CD14-positive monocyte (primary cell): ENCODE measurements around the gene UVRAG. TPM values are rescaled to one million over a fixed set of nuclear protein-coding genes. Genes with fewer than 3 reads are reported as not detected.

ENCODE experiments used
- DNase-seq, 3 donors: peaks; one replicate each; pipeline ENCODE4 v3.0.0-alpha.2; 2011 to 2022
- H2AFZ ChIP-seq: 2 replicates; pipeline ENCODE4 v1.6.0; 2012; ENCODE audit warnings: mild to moderate bottlenecking, low read depth, low read length, inconsistent platforms; ENCODE audit not compliant: insufficient read depth, poor library complexity, severe bottlenecking
- H3K27ac ChIP-seq, 2 donors: 1 replicate in 1 of 2; 2 replicates in 1 of 2; pipeline ENCODE4 v1.5.1; 2012 to 2013; ENCODE audit warnings: low read length in 2 of 2, control low read depth in 1 of 2, inconsistent platforms in 1 of 2, low read depth in 1 of 2, mild to moderate bottlenecking in 1 of 2
- H3K27me3 ChIP-seq, 2 donors: one replicate each; pipeline versions ENCODE4 v1.6.0 to v1.6.1; 2011 to 2013; ENCODE audit warnings: low read length in 2 of 2; ENCODE audit not compliant: control insufficient read depth in 2 of 2, insufficient read depth in 2 of 2
- H3K36me3 ChIP-seq, 2 donors: replicated peaks in 1 of 2; 1 replicate in 1 of 2; 2 replicates in 1 of 2; pipeline versions ENCODE4 v1.5.1 to v1.6.1; 2012 to 2013; ENCODE audit warnings: low read length in 2 of 2, control low read depth in 1 of 2, inconsistent platforms in 1 of 2, mild to moderate bottlenecking in 1 of 2; ENCODE audit not compliant: insufficient read depth in 2 of 2, control insufficient read depth in 1 of 2
- H3K4me1 ChIP-seq, 2 donors: 1 replicate in 1 of 2; 2 replicates in 1 of 2; pipeline versions ENCODE4 v1.5.1 to v1.6.1; 2012 to 2013; ENCODE audit warnings: low read length in 2 of 2, control low read depth in 1 of 2, inconsistent platforms in 1 of 2, mild to moderate bottlenecking in 1 of 2, moderate library complexity in 1 of 2; ENCODE audit not compliant: insufficient read depth in 2 of 2, control insufficient read depth in 1 of 2
- H3K4me2 ChIP-seq: replicated peaks from 2 replicates; pipeline ENCODE3; 2012; ENCODE audit warnings: low read length, moderate library complexity, mild to moderate bottlenecking; ENCODE audit not compliant: poor library complexity, severe bottlenecking; ENCODE audit errors: extremely low read depth
- H3K4me3 ChIP-seq, 3 experiments: fragments of 200-600 bp in 1 of 3; sonication (generic) in 1 of 3; replicated peaks in 1 of 3; 1 replicate in 2 of 3; 2 replicates in 1 of 3; pipeline ENCODE4 v1.5.1; 2011 to 2013; ENCODE audit warnings: low read length in 3 of 3, mild to moderate bottlenecking in 3 of 3, control low read depth in 2 of 3, low read depth in 2 of 3, inconsistent platforms in 1 of 3, moderate library complexity in 1 of 3
- H3K79me2 ChIP-seq: 2 replicates; pipeline ENCODE4 v1.6.0; 2012; ENCODE audit warnings: mild to moderate bottlenecking, control low read depth, inconsistent platforms, low read length, moderate library complexity; ENCODE audit not compliant: insufficient read depth
- H3K9ac ChIP-seq: 2 replicates; pipeline ENCODE4 v1.6.0; 2017; ENCODE audit warnings: low read length, mild to moderate bottlenecking; ENCODE audit not compliant: insufficient read depth, poor library complexity, severe bottlenecking
- H3K9me3 ChIP-seq, 2 donors: replicated peaks in 1 of 2; 1 replicate in 1 of 2; 2 replicates in 1 of 2; pipeline versions ENCODE4 v1.5.1 to v1.6.1; 2012 to 2013; ENCODE audit warnings: low read length in 2 of 2, control low read depth in 1 of 2; ENCODE audit not compliant: control insufficient read depth in 1 of 2, insufficient read depth in 1 of 2
- H4K20me1 ChIP-seq: 2 replicates; pipeline ENCODE4 v1.6.0; 2012; ENCODE audit warnings: mild to moderate bottlenecking, low read length, control low read depth, moderate library complexity; ENCODE audit not compliant: insufficient read depth
- H3K27ac Mint-ChIP-seq, 7 donors: one replicate each; pipeline ENCODE4 v1.8.0; 2020; ENCODE audit warnings: mild to moderate bottlenecking in 7 of 7, mixed read lengths in 7 of 7, moderate library complexity in 6 of 7, inconsistent platforms in 2 of 7
- H3K27me3 Mint-ChIP-seq, 3 donors: one replicate each; pipeline ENCODE4 v1.8.0; 2021 to 2022; ENCODE audit warnings: low read depth in 3 of 3, mild to moderate bottlenecking in 3 of 3, mixed read lengths in 3 of 3, moderate library complexity in 3 of 3, inconsistent platforms in 1 of 3
- H3K36me3 Mint-ChIP-seq, 2 donors: one replicate each; pipeline ENCODE4 v1.8.0; 2020; ENCODE audit warnings: mixed read lengths in 2 of 2, inconsistent platforms in 1 of 2, mild to moderate bottlenecking in 1 of 2
- H3K4me1 Mint-ChIP-seq: one replicate; pipeline ENCODE4 v1.8.0; 2020; ENCODE audit warnings: mild to moderate bottlenecking, mixed read lengths
- H3K4me3 Mint-ChIP-seq, 2 donors: one replicate each; pipeline ENCODE4 v1.8.0; 2020; ENCODE audit warnings: mild to moderate bottlenecking in 2 of 2, mixed read lengths in 2 of 2, moderate library complexity in 1 of 2
- H3K9me3 Mint-ChIP-seq, 7 donors: one replicate each; pipeline ENCODE4 v1.8.0; 2020 to 2022; ENCODE audit warnings: mixed read lengths in 7 of 7, mild to moderate bottlenecking in 6 of 7, moderate library complexity in 6 of 7, inconsistent platforms in 2 of 7
- whole genome bisulfite sequencing: methylation state at CpG from one replicate; pipeline ENCODE4 v1.1.5; 2013; ENCODE audit warnings: missing lambda C conversion rate; ENCODE audit not compliant: insufficient coverage; 5-methylcytosine and 5-hydroxymethylcytosine counted together
- intact Hi-C, 2 donors: fragments of 100-400 bp; cut with micrococcal nuclease; formaldehyde crosslinking; loops; one replicate each; pipeline versions ENCODE4 v1.15.0 to v1.15.1; 2023
- polyA plus RNA-seq, 3 donors: library from polyadenylated mRNA; depleted of rRNA in 1 of 3; unstranded in 2 of 3; stranded (reverse) in 1 of 3; fragments of 300-500 nt in 2 of 3; fragments of >200 nt in 1 of 3; fragmentation: Illumina TruSeq in 2 of 3; gene quantifications; 1 replicate in 2 of 3; 2 replicates in 1 of 3; pipeline ENCODE4 v1.2.3, GENCODE V29; 2012 to 2021
- TF ChIP-seq, protein P1 (sequence below): fragments of 200-600 bp; IDR thresholded peaks from one replicate; pipeline ENCODE4 v1.8.0; 2022; ENCODE audit warnings: antibody characterized with exemption, mild to moderate bottlenecking

UVRAG gene
- polyA plus RNA-seq, 3 donors: 13.7 to 20.5 (median 20.0) TPM

DNA sequence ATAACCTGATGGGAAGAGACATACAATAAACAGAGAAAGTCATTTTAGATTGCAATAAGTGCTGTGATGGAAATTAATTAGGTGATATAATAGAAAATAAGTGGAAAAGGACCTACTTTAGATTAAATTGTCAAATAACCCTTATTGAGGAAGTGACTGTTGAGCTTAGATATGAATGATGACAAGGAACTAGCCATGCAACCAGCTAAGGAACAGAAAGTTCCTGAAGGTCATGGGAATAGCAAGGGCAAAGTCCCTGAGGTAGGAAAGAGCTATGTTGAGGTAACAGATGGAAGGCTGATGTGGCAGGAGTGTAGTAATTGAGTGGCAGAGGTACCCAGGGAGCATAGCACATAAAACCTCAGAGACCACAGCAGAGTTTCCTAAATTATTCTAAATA, 256.1 kb downstream of the UVRAG start:
- H3K4me1 Mint-ChIP-seq: peaks cover 47% of the 10 kb centered on the region
- peak overlapping the region in 2 of 7 donors; percentile 20 to 52 for H3K27ac Mint-ChIP-seq
- peaks cover 18 to 29% of the 10 kb centered on the region in 2 donors for H3K4me1 ChIP-seq
- H3K9ac ChIP-seq: no peak overlapping the region
- TF ChIP-seq, protein P1, sequence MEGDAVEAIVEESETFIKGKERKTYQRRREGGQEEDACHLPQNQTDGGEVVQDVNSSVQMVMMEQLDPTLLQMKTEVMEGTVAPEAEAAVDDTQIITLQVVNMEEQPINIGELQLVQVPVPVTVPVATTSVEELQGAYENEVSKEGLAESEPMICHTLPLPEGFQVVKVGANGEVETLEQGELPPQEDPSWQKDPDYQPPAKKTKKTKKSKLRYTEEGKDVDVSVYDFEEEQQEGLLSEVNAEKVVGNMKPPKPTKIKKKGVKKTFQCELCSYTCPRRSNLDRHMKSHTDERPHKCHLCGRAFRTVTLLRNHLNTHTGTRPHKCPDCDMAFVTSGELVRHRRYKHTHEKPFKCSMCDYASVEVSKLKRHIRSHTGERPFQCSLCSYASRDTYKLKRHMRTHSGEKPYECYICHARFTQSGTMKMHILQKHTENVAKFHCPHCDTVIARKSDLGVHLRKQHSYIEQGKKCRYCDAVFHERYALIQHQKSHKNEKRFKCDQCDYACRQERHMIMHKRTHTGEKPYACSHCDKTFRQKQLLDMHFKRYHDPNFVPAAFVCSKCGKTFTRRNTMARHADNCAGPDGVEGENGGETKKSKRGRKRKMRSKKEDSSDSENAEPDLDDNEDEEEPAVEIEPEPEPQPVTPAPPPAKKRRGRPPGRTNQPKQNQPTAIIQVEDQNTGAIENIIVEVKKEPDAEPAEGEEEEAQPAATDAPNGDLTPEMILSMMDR: no peak
- no peak overlapping the region for H3K4me2 ChIP-seq
- H3K4me3 Mint-ChIP-seq: no peak overlapping the region
- no peak overlapping the region for H3K4me3 ChIP-seq
- intact Hi-C loops: no loop called here
- H4K20me1 ChIP-seq: peaks cover 12% of the 10 kb centered on the region
- no peaks in the 10 kb centered on the region for H3K27me3 ChIP-seq
- H3K36me3 ChIP-seq: peaks cover 17 to 36% of the 10 kb centered on the region in 2 donors
- peak; percentile 4 to 17 (median 12) for DNase-seq
- H3K27me3 Mint-ChIP-seq: no peaks in the 10 kb centered on the region
- no peak overlapping the region for H2AFZ ChIP-seq
- no peaks in the 10 kb centered on the region for H3K9me3 ChIP-seq
- no peak overlapping the region for H3K27ac ChIP-seq
- peaks cover 5% of the 10 kb centered on the region for H3K79me2 ChIP-seq
- H3K9me3 Mint-ChIP-seq: peaks cover 0 to 4% (median under 1%) of the 10 kb centered on the region in 7 donors
- H3K36me3 Mint-ChIP-seq: peaks cover 27 to 44% of the 10 kb centered on the region in 2 donors

GRCh38 chr11:76073724-76074123, 258.7 kb downstream of the UVRAG start:
- WGBS: no CpG with 5 or more reads among the region's 1 CpG
- no peaks in the 10 kb centered on the region for H3K9me3 ChIP-seq
- H3K9ac ChIP-seq: no peak overlapping the region
- no peak overlapping the region for H3K4me3 ChIP-seq
- peaks cover 25 to 38% of the 10 kb centered on the region in 2 donors for H3K4me1 ChIP-seq
- Mint-ChIP-seq H3K36me3 (peaks cover 16 to 25% of the 10 kb centered on the region in 2 donors), H3K27ac (no peak overlapping the region), H3K9me3 (peaks cover 0 to 6% (median 4%) of the 10 kb centered on the region in 7 donors), H3K4me3 (no peak overlapping the region), H3K27me3 (no peaks in the 10 kb centered on the region), H3K4me1 (peaks cover 47% of the 10 kb centered on the region)
- no peak overlapping the region for H2AFZ ChIP-seq
- no peak overlapping the region for H3K4me2 ChIP-seq
- peaks cover 12% of the 10 kb centered on the region for H4K20me1 ChIP-seq
- H3K36me3 ChIP-seq: peaks cover 2 to 12% of the 10 kb centered on the region in 2 donors
- no peaks in the 10 kb centered on the region for H3K27me3 ChIP-seq
- DNase-seq: no peak
- peaks cover 5% of the 10 kb centered on the region for H3K79me2 ChIP-seq
- TF ChIP-seq, protein P1: no peak
- intact Hi-C loops: no loop called here
- H3K27ac ChIP-seq: no peak overlapping the region
